ENCODE results near the gene RABAC1.

- TF ChIP-seq CTCF (IDR thresholded peaks at IDR 0.05 in 2 of 3, conservative IDR thresholded peaks at IDR 0.05 in 1 of 3; ENCODE audit: borderline replicate concordance in 1 of 3, insufficient read depth in 1 of 3, low read depth in 2 of 3, low read length in 2 of 3) = no peak
- no peak for TF ChIP-seq CBX3 (IDR thresholded peaks at IDR 0.05; ENCODE audit: low read depth)
- TF ChIP-seq POLR2A (IDR thresholded peaks at IDR 0.05; ENCODE audit: borderline replicate concordance, extremely low read depth, insufficient read depth, insufficient read length) = no peak
- TF ChIP-seq EZH2 (IDR thresholded peaks at IDR 0.05) = no peak
- TF ChIP-seq JUND (IDR thresholded peaks at IDR 0.05) = no peak
- no peak for TF ChIP-seq CEBPB (IDR thresholded peaks at IDR 0.05; ENCODE audit: low read depth)
- TF ChIP-seq, protein P1, sequence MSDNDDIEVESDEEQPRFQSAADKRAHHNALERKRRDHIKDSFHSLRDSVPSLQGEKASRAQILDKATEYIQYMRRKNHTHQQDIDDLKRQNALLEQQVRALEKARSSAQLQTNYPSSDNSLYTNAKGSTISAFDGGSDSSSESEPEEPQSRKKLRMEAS (IDR thresholded peaks at IDR 0.05) = no peak
- TF ChIP-seq, protein P2, sequence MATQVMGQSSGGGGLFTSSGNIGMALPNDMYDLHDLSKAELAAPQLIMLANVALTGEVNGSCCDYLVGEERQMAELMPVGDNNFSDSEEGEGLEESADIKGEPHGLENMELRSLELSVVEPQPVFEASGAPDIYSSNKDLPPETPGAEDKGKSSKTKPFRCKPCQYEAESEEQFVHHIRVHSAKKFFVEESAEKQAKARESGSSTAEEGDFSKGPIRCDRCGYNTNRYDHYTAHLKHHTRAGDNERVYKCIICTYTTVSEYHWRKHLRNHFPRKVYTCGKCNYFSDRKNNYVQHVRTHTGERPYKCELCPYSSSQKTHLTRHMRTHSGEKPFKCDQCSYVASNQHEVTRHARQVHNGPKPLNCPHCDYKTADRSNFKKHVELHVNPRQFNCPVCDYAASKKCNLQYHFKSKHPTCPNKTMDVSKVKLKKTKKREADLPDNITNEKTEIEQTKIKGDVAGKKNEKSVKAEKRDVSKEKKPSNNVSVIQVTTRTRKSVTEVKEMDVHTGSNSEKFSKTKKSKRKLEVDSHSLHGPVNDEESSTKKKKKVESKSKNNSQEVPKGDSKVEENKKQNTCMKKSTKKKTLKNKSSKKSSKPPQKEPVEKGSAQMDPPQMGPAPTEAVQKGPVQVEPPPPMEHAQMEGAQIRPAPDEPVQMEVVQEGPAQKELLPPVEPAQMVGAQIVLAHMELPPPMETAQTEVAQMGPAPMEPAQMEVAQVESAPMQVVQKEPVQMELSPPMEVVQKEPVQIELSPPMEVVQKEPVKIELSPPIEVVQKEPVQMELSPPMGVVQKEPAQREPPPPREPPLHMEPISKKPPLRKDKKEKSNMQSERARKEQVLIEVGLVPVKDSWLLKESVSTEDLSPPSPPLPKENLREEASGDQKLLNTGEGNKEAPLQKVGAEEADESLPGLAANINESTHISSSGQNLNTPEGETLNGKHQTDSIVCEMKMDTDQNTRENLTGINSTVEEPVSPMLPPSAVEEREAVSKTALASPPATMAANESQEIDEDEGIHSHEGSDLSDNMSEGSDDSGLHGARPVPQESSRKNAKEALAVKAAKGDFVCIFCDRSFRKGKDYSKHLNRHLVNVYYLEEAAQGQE (IDR thresholded peaks at IDR 0.05; ENCODE audit: low read depth) = no peak
- no peak for TF ChIP-seq POLR2AphosphoS5 (IDR thresholded peaks at IDR 0.05; ENCODE audit: low read depth, low read length)
- no peak for TF ChIP-seq EZH2phosphoT487 (IDR thresholded peaks at IDR 0.05; ENCODE audit: borderline replicate concordance)
- TF ChIP-seq YY1 (IDR thresholded peaks at IDR 0.05; ENCODE audit: extremely low read depth, insufficient replicate concordance, low read depth, low read length) = no peak
- no peak for TF ChIP-seq ZNF274 (IDR thresholded peaks at IDR 0.05; ENCODE audit: low read depth, low read length)
- TF ChIP-seq, protein P3, sequence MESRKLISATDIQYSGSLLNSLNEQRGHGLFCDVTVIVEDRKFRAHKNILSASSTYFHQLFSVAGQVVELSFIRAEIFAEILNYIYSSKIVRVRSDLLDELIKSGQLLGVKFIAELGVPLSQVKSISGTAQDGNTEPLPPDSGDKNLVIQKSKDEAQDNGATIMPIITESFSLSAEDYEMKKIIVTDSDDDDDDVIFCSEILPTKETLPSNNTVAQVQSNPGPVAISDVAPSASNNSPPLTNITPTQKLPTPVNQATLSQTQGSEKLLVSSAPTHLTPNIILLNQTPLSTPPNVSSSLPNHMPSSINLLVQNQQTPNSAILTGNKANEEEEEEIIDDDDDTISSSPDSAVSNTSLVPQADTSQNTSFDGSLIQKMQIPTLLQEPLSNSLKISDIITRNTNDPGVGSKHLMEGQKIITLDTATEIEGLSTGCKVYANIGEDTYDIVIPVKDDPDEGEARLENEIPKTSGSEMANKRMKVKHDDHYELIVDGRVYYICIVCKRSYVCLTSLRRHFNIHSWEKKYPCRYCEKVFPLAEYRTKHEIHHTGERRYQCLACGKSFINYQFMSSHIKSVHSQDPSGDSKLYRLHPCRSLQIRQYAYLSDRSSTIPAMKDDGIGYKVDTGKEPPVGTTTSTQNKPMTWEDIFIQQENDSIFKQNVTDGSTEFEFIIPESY (IDR thresholded peaks at IDR 0.05; ENCODE audit: extremely low read depth, insufficient replicate concordance, low read length) = no peak
- no peak for TF ChIP-seq SRF (IDR thresholded peaks at IDR 0.05; ENCODE audit: low read depth)
Observed at GRCh38 chr19:41994521-41994971, 35.4 kb upstream of the RABAC1 start.

All from HCT116 (cell line).